Suppressor macrophage treated with lipopolysaccharide for 1 hour (primary cell): ENCODE measurements around the gene MINDY1.
A peak's percentile ranks its signal among the peaks of the same experiment; 100 is the strongest.

Source experiments
- DNase-seq, 3 donors: peaks; one replicate each; pipeline ENCODE4 v3.0.0-alpha.2; 2020 to 2022

The MINDY1 gene

GRCh38 chr1:150981805-150982712 lies 24.6 kb downstream of the MINDY1 start, which contains the start of gene ANXA9:
TSS of gene ANXA9 (plus strand) at chr1:150982292. CDS start at chr1:150983106, 814 bp downstream.
- DNase-seq, result peak in 2 of 3 donors; percentile 37 to 65

- no peak for DNase-seq
Measured at GRCh38 chr1:150981177-150981804, 25.4 kb downstream of the MINDY1 start.

- DNase-seq, result peak; percentile 94 to 95 (median 94)
Measured at GRCh38 chr1:150979092-150980056, 27.3 kb downstream of the MINDY1 start.

GRCh38 chr1:150976879-150977694 lies 29.6 kb downstream of the MINDY1 start:
- DNase-seq, result peak; percentile 94

GRCh38 chr1:150976401-150976821 lies 30.3 kb downstream of the MINDY1 start:
- no peak for DNase-seq

GRCh38 chr1:150974580-150975478 lies 31.9 kb downstream of the MINDY1 start, which contains the start of gene CERS2:
TSS of gene CERS2 (minus strand) at chr1:150974835. CDS start at chr1:150969090, 5,745 bp downstream.
- DNase-seq, result peak; percentile 76 to 91 (median 85)

GRCh38 chr1:150973836-150974579 lies 32.7 kb downstream of the MINDY1 start:
- peak; percentile 42 to 66 (median 43) for DNase-seq

- peak in 1 of 3 donors; percentile 30 for DNase-seq
Measured at GRCh38 chr1:150973258-150973835, 33.4 kb downstream of the MINDY1 start.

- DNase-seq, result no peak
Measured at GRCh38 chr1:150972417-150972940, 34.2 kb downstream of the MINDY1 start.

GRCh38 chr1:150971583-150972416 lies 34.9 kb downstream of the MINDY1 start:
- DNase-seq, result peak in 1 of 3 donors; percentile 39

- peak; percentile 59 to 77 (median 65) for DNase-seq
Measured at GRCh38 chr1:150970808-150971582, 35.7 kb downstream of the MINDY1 start.

GRCh38 chr1:150969626-150970025 lies 37.1 kb downstream of the MINDY1 start:
- DNase-seq, result peak; percentile 57 to 71 (median 63)

- no peak for DNase-seq
Measured at GRCh38 chr1:150968491-150968890, 38.2 kb downstream of the MINDY1 start.

GRCh38 chr1:150967936-150968335 lies 38.8 kb downstream of the MINDY1 start:
- DNase-seq, result no peak

GRCh38 chr1:150966011-150966410 lies 40.7 kb downstream of the MINDY1 start:
- DNase-seq, result no peak

- DNase-seq, result no peak
Measured at GRCh38 chr1:150965605-150966004, 41.1 kb downstream of the MINDY1 start.

GRCh38 chr1:150964164-150964489 lies 42.6 kb downstream of the MINDY1 start:
- no peak for DNase-seq
